Spleen (tissue), 3 donors: ENCODE results near the gene CASP9.

Source experiments
- POLR2A ChIP-seq, 3 donors: fragments of 450-650 bp; IDR thresholded peaks; one replicate each; pipeline ENCODE4 v1.5.1; 2017; ENCODE audit warnings: antibody characterized with exemption in 3 of 3, mild to moderate bottlenecking in 1 of 3
- POLR2AphosphoS5 ChIP-seq, 3 donors: sonication (generic); formaldehyde crosslinking; IDR thresholded peaks; one replicate each; pipeline ENCODE4 v1.5.1; 2017; ENCODE audit warnings: antibody characterized with exemption in 3 of 3

- TF ChIP-seq POLR2AphosphoS5 (IDR thresholded peaks at IDR 0.05): no peak
- no peak for TF ChIP-seq POLR2A (IDR thresholded peaks at IDR 0.05)
Measured at GRCh38 chr1:15543251-15543588, 19.2 kb upstream of the CASP9 start.
